Epithelial cell of esophagus (primary cell): ENCODE results near the gene LMX1B.
A peak's percentile ranks its signal among the peaks of the same experiment; 100 is the strongest.

Experiments used
- DNase-seq: peaks from one replicate; pipeline ENCODE4 v3.0.0; 2010; ENCODE audit warnings: low read depth
- H3K4me3 ChIP-seq: 2 replicates; pipeline ENCODE4 v1.5.1; 2011; ENCODE audit warnings: mild to moderate bottlenecking, low read length, control low read depth
- TF ChIP-seq, protein P1 (sequence below): IDR thresholded peaks from 2 replicates; pipeline ENCODE4 v1.5.1; 2011; ENCODE audit warnings: low read depth, mild to moderate bottlenecking, low read length, control low read depth, inconsistent platforms; ENCODE audit not compliant: insufficient read depth; ENCODE audit errors: missing control alignments

Gene LMX1B

DNA sequence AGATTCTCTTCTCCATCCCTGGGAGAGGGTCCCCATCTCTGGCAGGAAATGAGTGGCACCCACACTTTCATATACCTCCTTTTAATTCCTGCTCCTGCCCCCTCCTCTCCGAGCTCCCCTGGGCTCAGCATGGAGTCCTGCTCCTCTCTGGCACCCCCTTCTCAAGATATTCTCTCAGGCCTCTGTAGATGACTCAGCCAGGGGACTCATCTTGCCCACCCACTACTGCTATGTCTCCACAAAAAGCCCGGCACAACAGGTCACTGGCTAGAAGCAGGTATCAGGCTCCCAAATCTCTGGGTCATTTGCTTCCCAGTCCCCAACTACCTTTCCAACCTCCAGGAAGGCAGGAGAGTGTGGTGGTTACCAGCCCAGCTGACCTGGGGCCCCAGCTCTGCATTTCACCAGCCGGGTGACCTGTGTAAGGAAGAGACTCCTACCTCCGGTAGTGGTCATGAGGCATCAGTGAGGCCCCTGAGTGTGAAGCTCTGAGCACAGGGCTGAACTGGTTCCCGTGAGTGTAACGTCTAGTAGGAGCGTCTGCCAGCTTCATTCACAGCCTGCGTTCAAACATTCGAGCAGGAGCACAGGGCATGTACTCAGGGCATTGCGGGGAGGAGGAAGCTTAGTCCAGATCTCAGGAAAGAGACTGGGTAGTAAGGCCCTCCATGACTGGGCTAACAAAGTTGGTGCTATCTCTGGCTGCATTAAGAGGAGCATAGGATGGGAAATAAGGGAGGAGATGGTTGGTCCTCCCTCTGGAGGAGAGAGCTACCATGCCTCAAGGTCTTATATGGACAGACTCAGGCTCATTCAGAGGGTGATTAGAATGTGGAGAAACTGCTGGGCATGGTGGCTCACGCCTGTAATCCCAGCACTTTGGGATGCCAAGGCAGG lies 63.7 kb downstream of the LMX1B start:
- TF ChIP-seq, protein P1, sequence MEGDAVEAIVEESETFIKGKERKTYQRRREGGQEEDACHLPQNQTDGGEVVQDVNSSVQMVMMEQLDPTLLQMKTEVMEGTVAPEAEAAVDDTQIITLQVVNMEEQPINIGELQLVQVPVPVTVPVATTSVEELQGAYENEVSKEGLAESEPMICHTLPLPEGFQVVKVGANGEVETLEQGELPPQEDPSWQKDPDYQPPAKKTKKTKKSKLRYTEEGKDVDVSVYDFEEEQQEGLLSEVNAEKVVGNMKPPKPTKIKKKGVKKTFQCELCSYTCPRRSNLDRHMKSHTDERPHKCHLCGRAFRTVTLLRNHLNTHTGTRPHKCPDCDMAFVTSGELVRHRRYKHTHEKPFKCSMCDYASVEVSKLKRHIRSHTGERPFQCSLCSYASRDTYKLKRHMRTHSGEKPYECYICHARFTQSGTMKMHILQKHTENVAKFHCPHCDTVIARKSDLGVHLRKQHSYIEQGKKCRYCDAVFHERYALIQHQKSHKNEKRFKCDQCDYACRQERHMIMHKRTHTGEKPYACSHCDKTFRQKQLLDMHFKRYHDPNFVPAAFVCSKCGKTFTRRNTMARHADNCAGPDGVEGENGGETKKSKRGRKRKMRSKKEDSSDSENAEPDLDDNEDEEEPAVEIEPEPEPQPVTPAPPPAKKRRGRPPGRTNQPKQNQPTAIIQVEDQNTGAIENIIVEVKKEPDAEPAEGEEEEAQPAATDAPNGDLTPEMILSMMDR, result no peak
- DNase-seq, result no peak
- no peak overlapping the region for H3K4me3 ChIP-seq

GRCh38 chr9:126678989-126679388 lies 65.3 kb downstream of the LMX1B start:
- peak; percentile 39 for DNase-seq
- no peak overlapping the region for H3K4me3 ChIP-seq
- TF ChIP-seq, protein P1, result peak; percentile 5

GRCh38 chr9:126681336-126681735 lies 67.6 kb downstream of the LMX1B start:
- H3K4me3 ChIP-seq, result no peak overlapping the region
- no peak for DNase-seq
- TF ChIP-seq, protein P1, result no peak

DNA sequence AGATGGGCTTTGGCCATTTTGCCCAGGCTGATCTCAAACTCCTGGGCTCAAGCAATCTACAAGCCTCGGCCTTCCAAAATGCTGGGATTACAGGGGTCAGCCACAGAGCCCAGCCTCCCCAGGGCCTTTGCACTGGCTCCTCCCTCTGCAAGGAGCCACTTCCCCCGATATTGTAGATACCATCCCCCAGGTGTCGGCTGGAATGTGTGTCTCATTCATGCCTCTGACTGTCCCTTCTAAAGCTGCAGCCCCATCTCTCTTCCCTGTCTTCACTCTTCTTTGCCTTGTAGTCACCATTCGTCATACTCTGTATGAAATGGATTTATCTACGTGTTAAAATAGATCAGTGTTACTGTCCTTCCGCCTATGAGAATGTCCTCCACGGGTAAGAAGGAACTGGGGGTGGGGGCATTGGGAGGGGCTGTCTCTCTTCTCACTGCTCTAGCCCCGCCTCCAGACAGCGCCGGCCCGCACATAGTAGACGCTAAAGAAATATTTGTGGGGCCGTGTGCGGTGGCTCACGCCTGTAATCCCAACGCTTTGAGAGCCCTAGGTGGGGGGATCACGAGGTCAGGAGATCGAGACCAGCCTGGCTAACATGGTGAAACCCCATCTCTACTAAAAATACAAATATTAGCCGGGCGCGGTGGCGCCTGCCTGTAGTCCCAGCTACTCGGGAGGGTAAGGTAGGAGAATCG lies 68.5 kb downstream of the LMX1B start:
- H3K4me3 ChIP-seq, result no peak overlapping the region
- TF ChIP-seq, protein P1, result no peak
- DNase-seq, result peak; percentile 31

- TF ChIP-seq, protein P1, result no peak
- H3K4me3 ChIP-seq, result no peak overlapping the region
These were observed 69.4 kb downstream of the LMX1B start for GRCh38 chr9:126682928-126683697.

GRCh38 chr9:126683698-126684044 lies 69.9 kb downstream of the LMX1B start:
- H3K4me3 ChIP-seq, result no peak overlapping the region
- DNase-seq, result no peak
- TF ChIP-seq, protein P1, result no peak

More at GRCh38 chr9:126682928-126683697, 69.4 kb downstream of the LMX1B start:
- DNase-seq, result no peak
